OCI-LY7 (cell line): ENCODE data around the gene ATP8B1. TPM values are rescaled to one million over a fixed set of nuclear protein-coding genes. Genes with fewer than 3 reads are reported as not detected.

Experiments
- BruUV-seq: library from RNA; stranded (reverse); fragments of 400-500 nt; replicated peaks from 2 replicates; lab custom pipeline; 2021; lab: Mats Ljungman, UMichigan
- CTCF ChIA-PET: fragments of 300-600 bp; sonication (Branson Sonifier 250); formaldehyde crosslinking; loops from one replicate; lab custom pipeline; 2022; ENCODE audit warnings: antibody characterized with exemption; ENCODE audit not compliant: unreplicated experiment; lab: Charles Lee
- POLR2A ChIA-PET: fragments of 300-600 bp; sonication (Branson Sonifier 250); formaldehyde crosslinking; loops from one replicate; lab custom pipeline; 2022; ENCODE audit warnings: antibody characterized with exemption; lab: Charles Lee
- DNase-seq: peaks from one replicate; pipeline ENCODE4 v3.0.0-alpha.2; 2015; ENCODE audit warnings: low spot score
- H2AFZ ChIP-seq: fragments of 200-600 bp; sonication (generic), shearing (Covaris generic); 2 replicates; pipeline ENCODE4 v1.6.1; 2014; ENCODE audit warnings: mild to moderate bottlenecking, antibody characterized with exemption, low read length, moderate library complexity
- H3K27ac ChIP-seq: fragments of 200-600 bp; sonication (generic); 2 replicates; pipeline ENCODE4 v1.5.1; 2014; ENCODE audit warnings: mixed run types, low read depth, mild to moderate bottlenecking, moderate library complexity, low read length, inconsistent platforms; ENCODE audit not compliant: poor library complexity, severe bottlenecking
- H3K36me3 ChIP-seq: fragments of 200-600 bp; sonication (generic); 2 replicates; pipeline ENCODE4 v1.6.1; 2014; ENCODE audit warnings: mild to moderate bottlenecking, antibody characterized with exemption, low read length, moderate library complexity, mixed read lengths; ENCODE audit not compliant: insufficient read depth
- H3K4me1 ChIP-seq: fragments of 200-600 bp; sonication (generic); 2 replicates; pipeline ENCODE4 v1.5.1; 2014; ENCODE audit warnings: mild to moderate bottlenecking, low read length; ENCODE audit not compliant: insufficient read depth, poor library complexity, severe bottlenecking
- H3K4me2 ChIP-seq: fragments of 200-600 bp; sonication (generic); 2 replicates; pipeline ENCODE4 v1.6.1; 2014; ENCODE audit warnings: mild to moderate bottlenecking, low read length
- H3K4me3 ChIP-seq: fragments of 200-600 bp; sonication (generic); 2 replicates; pipeline ENCODE4 v1.5.1; 2014; ENCODE audit warnings: mild to moderate bottlenecking, low read depth, low read length; ENCODE audit not compliant: poor library complexity, severe bottlenecking
- H3K79me2 ChIP-seq: fragments of 200-600 bp; sonication (generic); 2 replicates; pipeline ENCODE4 v1.6.1; 2016; ENCODE audit warnings: low read depth, mild to moderate bottlenecking, low read length, moderate library complexity, mixed read lengths; ENCODE audit not compliant: insufficient read depth
- H3K9me2 ChIP-seq: fragments of 200-600 bp; sonication (generic); 2 replicates; pipeline ENCODE4 v1.6.1; 2016; ENCODE audit warnings: mild to moderate bottlenecking, low read length, mixed read lengths; ENCODE audit not compliant: insufficient read depth
- H3K9me3 ChIP-seq: fragments of 200-600 bp; sonication (generic); 2 replicates; pipeline ENCODE4 v1.6.1; 2014; ENCODE audit warnings: mild to moderate bottlenecking, mixed run types, low read length, mixed read lengths
- H4K20me1 ChIP-seq: fragments of 200-600 bp; sonication (generic); 2 replicates; pipeline ENCODE4 v1.6.1; 2014; ENCODE audit warnings: mild to moderate bottlenecking, antibody characterized with exemption, low read length, moderate library complexity, mixed read lengths; ENCODE audit not compliant: insufficient read depth
- EZH2phosphoT487 ChIP-seq: fragments of 200-600 bp; sonication (generic); IDR thresholded peaks from 2 replicates; pipeline ENCODE4 v1.6.1; 2018; ENCODE audit warnings: low read depth, borderline replicate concordance, mild to moderate bottlenecking, mixed run types, antibody characterized with exemption, low read length, moderate library complexity, mixed read lengths
- intact Hi-C: fragments of 100-400 bp; cut with micrococcal nuclease; formaldehyde crosslinking; loops from one replicate; pipeline ENCODE4 v1.10.0; 2022; ENCODE audit not compliant: unreplicated experiment
- total RNA-seq, 2 experiments: library from RNA; depleted of rRNA in 1 of 2; stranded (reverse); fragments of >200 nt in 1 of 2; shearing (Covaris generic) in 1 of 2; gene quantifications; 2 replicates each; pipeline ENCODE4 v1.2.3, GENCODE V29; 2014 to 2022
- TF ChIP-seq, protein P1 (sequence below): fragments of 200-600 bp; sonication (generic); conservative IDR thresholded peaks from 2 replicates; pipeline ENCODE4 v1.5.1; 2014; ENCODE audit warnings: mild to moderate bottlenecking, antibody characterized with exemption, low read length, moderate library complexity, mixed read lengths

ATP8B1 gene
- total RNA-seq, 2 experiments from 2014 or later, result not detected

DNA sequence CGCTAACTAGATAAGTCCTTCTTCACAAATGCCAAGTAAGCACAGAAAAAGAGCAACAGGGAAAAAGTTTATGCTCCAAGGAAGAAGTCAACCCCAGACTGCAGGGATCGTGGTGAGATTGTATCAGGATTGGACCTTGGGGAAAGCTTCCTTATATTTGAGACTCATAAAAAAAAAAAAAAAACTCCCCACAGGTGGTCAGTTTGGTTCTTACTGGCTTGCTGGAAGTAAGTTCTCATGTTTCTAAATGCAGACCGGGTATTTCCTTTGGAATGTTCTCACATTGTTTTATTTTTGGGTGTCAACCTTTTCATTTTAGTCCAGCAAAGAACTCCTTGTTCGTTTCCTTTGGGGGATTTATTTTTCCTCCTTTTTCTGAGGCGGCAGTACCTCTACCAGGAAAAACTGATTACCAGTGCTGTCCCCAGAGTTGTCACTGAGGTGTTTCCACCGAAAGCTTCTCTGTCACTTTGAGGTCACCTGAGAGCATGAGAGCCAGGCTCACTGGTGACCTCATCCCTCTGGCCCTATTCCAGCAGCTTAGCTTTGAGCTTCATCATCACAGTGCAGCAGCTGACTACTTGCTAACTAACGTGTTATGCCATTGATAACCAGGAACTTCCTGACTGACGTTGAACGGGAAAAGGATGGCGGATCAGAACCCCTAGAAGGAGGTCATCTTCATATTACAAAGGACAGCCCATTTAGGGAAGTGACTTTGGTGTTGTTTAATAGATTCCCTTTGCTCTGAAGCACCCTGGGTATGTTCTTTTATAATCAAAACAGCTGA lies 16.8 kb upstream of the ATP8B1 start:
- Histone ChIP-seq H2AFZ (no peak overlapping the region), H3K9me3 (no peaks in the 10 kb centered on the region)
- CTCF ChIA-PET, result no interaction called here

GRCh38 chr18:57819119-57819518 lies 16.0 kb upstream of the ATP8B1 start:
- no peak overlapping the region for H3K27ac ChIP-seq
- H3K9me3 ChIP-seq, result no peaks in the 10 kb centered on the region
- H3K4me3 ChIP-seq, result no peak overlapping the region
- H3K4me1 ChIP-seq, result no peaks in the 10 kb centered on the region
- H3K9me2 ChIP-seq, result no peaks in the 10 kb centered on the region
- no peaks in the 10 kb centered on the region for H3K79me2 ChIP-seq
- H4K20me1 ChIP-seq, result no peaks in the 10 kb centered on the region
- H2AFZ ChIP-seq, result no peak overlapping the region
- BruUV-seq, result no TSS peak
- TF ChIP-seq EZH2phosphoT487, result no peak
- TF ChIP-seq, protein P1, sequence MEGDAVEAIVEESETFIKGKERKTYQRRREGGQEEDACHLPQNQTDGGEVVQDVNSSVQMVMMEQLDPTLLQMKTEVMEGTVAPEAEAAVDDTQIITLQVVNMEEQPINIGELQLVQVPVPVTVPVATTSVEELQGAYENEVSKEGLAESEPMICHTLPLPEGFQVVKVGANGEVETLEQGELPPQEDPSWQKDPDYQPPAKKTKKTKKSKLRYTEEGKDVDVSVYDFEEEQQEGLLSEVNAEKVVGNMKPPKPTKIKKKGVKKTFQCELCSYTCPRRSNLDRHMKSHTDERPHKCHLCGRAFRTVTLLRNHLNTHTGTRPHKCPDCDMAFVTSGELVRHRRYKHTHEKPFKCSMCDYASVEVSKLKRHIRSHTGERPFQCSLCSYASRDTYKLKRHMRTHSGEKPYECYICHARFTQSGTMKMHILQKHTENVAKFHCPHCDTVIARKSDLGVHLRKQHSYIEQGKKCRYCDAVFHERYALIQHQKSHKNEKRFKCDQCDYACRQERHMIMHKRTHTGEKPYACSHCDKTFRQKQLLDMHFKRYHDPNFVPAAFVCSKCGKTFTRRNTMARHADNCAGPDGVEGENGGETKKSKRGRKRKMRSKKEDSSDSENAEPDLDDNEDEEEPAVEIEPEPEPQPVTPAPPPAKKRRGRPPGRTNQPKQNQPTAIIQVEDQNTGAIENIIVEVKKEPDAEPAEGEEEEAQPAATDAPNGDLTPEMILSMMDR, result no peak
- no peak overlapping the region for H3K4me2 ChIP-seq
- no peak for DNase-seq
- intact Hi-C loops, result no loop called here
- POLR2A ChIA-PET, result no interaction called here
- CTCF ChIA-PET, result no interaction called here
- H3K36me3 ChIP-seq, result no peaks in the 10 kb centered on the region

More for the DNA sequence above, 16.8 kb upstream of the ATP8B1 start:
- no peak overlapping the region for H3K4me3 ChIP-seq
- BruUV-seq, result no TSS peak
- no peaks in the 10 kb centered on the region for H3K9me2 ChIP-seq
- DNase-seq, result no peak
- H3K79me2 ChIP-seq, result no peaks in the 10 kb centered on the region
- H3K4me2 ChIP-seq, result no peak overlapping the region
- TF ChIP-seq, protein P1, result no peak
- TF ChIP-seq EZH2phosphoT487, result no peak
- no peaks in the 10 kb centered on the region for H3K4me1 ChIP-seq
- H3K36me3 ChIP-seq, result no peaks in the 10 kb centered on the region
- H4K20me1 ChIP-seq, result no peaks in the 10 kb centered on the region
- H3K27ac ChIP-seq, result no peak overlapping the region
- intact Hi-C loops, result no loop called here
- POLR2A ChIA-PET, result no interaction called here
